HepG2 (cell line): ENCODE results near the gene TRIM62.

Experiments used
- BHLHE40 ChIP-seq: IDR thresholded peaks from 2 replicates; pipeline ENCODE4 v1.6.1; 2011; ENCODE audit warnings: low read length, improper control_type of control experiment
- PBX3 ChIP-seq: sonication (generic); formaldehyde crosslinking; IDR thresholded peaks from 2 replicates; pipeline ENCODE4 v1.8.1; 2023; ENCODE audit warnings: missing genetic modification reagents, inconsistent platforms, borderline replicate concordance
- USF2 ChIP-seq, 2 experiments: sonication (generic) in 1 of 2; formaldehyde crosslinking in 1 of 2; IDR thresholded peaks; 2 replicates each; pipeline versions ENCODE4 v1.5.1 to v1.6.1; 2011 to 2020; ENCODE audit warnings: borderline replicate concordance in 1 of 2, low read depth in 1 of 2, low read length in 1 of 2, mild to moderate bottlenecking in 1 of 2, missing genetic modification reagents in 1 of 2, moderate library complexity in 1 of 2
- ZNF670 ChIP-seq: sonication (generic); formaldehyde crosslinking; IDR thresholded peaks from 2 replicates; pipeline ENCODE4 v1.8.0; 2022; ENCODE audit warnings: mild to moderate bottlenecking, missing genetic modification reagents, borderline replicate concordance

GRCh38 chr1:33130297-33130696 lies 51.5 kb downstream of the TRIM62 start:
- TF ChIP-seq PBX3 (CRISPR knock-in tag) (no peak), USF2 (IDR thresholded peaks at IDR 0.05; ENCODE audit: low read depth, low read length) (no peak), USF2 (CRISPR knock-in tag; IDR thresholded peaks at IDR 0.05; ENCODE audit: borderline replicate concordance) (no peak), ZNF670 (CRISPR knock-in tag) (no peak), BHLHE40 (no peak)
